Epithelial cell of esophagus (primary cell): ENCODE data around the gene PIP4P1.

Experiments used
- DNase-seq: peaks from one replicate; pipeline ENCODE4 v3.0.0; 2010; ENCODE audit warnings: low read depth
- H3K4me3 ChIP-seq: 2 replicates; pipeline ENCODE4 v1.5.1; 2011; ENCODE audit warnings: mild to moderate bottlenecking, low read length, control low read depth
- TF ChIP-seq, protein P1 (sequence below): IDR thresholded peaks from 2 replicates; pipeline ENCODE4 v1.5.1; 2011; ENCODE audit warnings: low read depth, mild to moderate bottlenecking, low read length, control low read depth, inconsistent platforms; ENCODE audit not compliant: insufficient read depth; ENCODE audit errors: missing control alignments

Gene PIP4P1

DNA sequence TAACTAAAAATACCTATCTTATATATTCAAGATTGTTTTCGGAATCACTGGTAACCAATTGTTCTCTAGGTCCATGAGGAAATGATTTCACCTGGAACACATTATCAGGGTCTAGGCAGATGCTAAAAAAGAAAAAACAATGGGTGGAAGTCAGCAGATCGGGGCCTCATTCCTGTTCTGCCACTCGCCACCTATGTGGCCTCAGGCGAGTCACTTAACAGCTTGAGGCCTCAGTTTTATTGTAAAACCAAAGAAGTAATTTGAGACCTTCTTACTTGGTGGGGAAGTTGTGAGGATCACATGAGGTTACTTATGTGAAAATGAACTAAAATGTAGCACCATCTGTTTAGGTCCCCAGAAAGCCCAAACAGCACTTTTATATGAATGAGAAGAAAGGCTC, 37.9 kb upstream of the PIP4P1 start:
- no peak for DNase-seq
- TF ChIP-seq, protein P1, sequence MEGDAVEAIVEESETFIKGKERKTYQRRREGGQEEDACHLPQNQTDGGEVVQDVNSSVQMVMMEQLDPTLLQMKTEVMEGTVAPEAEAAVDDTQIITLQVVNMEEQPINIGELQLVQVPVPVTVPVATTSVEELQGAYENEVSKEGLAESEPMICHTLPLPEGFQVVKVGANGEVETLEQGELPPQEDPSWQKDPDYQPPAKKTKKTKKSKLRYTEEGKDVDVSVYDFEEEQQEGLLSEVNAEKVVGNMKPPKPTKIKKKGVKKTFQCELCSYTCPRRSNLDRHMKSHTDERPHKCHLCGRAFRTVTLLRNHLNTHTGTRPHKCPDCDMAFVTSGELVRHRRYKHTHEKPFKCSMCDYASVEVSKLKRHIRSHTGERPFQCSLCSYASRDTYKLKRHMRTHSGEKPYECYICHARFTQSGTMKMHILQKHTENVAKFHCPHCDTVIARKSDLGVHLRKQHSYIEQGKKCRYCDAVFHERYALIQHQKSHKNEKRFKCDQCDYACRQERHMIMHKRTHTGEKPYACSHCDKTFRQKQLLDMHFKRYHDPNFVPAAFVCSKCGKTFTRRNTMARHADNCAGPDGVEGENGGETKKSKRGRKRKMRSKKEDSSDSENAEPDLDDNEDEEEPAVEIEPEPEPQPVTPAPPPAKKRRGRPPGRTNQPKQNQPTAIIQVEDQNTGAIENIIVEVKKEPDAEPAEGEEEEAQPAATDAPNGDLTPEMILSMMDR: no peak
- no peak overlapping the region for H3K4me3 ChIP-seq

DNA sequence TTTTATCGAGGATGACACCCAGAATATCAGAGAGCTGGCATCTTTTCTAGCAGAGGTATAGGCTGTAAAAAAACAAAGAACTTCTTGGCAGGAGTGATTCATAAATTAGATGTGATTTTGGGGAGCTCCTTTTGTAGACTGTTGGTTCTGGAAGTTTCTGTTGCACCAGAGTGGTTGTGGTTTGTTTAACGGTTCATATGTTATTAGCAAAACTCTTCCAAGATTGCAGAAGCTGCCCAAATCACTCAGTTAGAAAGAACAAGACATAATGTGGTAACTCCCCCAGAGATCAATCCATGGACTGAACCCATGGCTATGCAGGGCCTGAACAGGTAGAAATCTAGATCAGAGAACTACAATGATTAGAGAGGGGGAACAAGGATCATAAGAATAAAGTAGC, 37.4 kb upstream of the PIP4P1 start:
- TF ChIP-seq, protein P1: no peak
- no peak overlapping the region for H3K4me3 ChIP-seq
- no peak for DNase-seq

DNA sequence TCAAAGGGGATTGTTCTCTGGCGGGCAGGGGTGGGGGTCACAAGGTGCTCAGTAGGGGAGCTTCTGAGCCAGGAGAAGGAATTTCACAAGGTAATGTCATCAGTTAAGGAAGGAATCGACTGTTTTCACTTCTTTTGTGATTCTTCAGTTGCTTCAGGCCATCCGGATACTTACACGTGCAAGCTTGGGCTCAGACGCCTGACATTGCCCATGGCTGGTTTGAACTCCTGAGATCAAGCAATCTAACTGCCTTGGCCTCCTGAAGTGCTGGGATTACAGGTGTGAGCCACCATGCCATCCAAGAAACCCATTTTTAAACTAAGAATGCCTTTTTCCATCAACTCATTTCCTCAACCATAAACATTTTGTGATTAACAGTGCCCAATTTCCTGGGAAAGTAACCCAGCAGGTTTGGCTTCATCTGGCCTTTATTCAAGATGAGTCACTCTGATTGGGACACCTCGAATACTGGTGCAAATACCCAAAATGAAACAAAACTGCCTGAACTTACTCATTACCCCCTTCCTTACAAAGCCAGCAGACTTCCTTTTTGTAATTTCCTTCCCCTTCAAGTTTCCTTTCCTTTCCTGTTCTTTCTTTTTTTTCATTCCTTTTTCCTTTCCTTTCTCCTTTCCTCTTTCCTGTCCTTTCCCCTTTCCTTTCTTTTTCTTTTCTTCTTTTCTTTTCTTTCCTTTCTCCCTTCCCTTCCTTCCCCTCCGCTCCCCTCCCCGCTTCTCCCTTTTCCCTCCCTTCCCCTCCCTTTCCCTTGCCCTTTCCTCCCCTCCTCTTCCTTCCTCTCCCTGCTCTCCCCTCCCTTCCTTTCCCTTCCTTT, 33.9 kb upstream of the PIP4P1 start:
- TF ChIP-seq, protein P1: no peak

DNA sequence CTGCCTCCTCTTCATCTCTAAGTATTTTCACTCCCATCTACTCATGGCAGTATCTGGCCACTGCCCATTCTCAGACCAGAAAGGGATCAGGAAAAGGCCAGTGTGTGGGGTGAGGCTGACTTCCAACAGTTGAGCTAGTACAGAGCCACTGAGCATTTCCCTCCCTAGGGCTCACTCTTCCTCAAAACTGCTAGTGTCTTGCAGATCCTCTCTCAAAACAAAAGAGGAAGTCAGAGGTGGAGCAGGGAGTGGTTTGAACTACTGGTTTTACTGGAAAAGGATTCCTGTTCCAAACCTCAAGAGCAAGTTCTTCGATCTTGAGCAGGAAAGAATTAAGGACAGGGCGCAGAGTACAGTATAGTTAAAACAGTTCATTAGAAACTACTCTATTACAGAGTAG, 32.4 kb upstream of the PIP4P1 start:
- peak; percentile 72 for DNase-seq
- TF ChIP-seq, protein P1: no peak

More for the DNA sequence above, 33.9 kb upstream of the PIP4P1 start:
- DNase-seq: peak; percentile 90
- H3K4me3 ChIP-seq: no peak overlapping the region

DNA sequence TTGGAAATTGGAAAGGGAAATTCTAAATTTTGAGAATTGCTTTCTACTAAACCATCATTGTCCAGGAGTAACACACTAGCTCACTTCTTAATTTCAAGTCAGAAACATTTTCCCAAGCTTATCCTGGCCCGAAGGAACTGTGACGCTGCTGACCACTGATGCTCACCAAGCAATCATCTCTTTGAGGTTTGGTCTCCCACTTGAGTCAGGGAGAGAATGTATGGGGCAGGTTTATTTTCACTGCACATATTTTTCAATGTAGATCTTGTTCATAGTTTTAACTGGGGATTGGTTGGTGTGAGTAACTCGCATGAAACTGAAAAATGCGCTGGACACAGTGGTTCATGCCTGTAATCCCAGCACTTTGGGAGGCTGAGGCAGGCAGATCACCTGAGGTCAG, 31.3 kb upstream of the PIP4P1 start:
- H3K4me3 ChIP-seq: no peak overlapping the region
- no peak for DNase-seq
- TF ChIP-seq, protein P1: no peak

More for the DNA sequence above, 32.4 kb upstream of the PIP4P1 start:
- no peak overlapping the region for H3K4me3 ChIP-seq

DNA sequence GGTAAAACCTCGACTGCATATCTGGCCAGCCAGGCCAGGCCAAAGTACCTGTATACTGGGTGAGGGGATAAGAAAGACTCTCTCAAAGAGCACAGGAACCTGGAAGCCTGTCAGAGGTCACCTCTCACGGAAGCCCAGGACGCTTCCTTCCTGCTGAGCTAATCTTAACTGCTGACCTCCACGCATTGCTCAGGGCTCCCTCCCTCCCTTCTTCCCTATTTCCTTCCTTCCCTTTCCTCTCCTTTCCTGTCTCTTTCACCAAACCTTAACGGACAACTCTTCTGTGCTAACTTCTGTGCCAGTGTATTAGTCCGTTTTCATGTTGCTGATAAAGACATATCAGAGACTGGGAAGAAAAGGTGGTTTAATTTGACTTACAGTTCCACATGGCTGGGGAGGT, 29.3 kb upstream of the PIP4P1 start:
- H3K4me3 ChIP-seq: no peak overlapping the region
- TF ChIP-seq, protein P1: no peak
- no peak for DNase-seq
